H9 (cell line): ENCODE results near the gene GRIK4. TPM values are rescaled to one million over a fixed set of nuclear protein-coding genes. Genes with fewer than 3 reads are reported as not detected.

ENCODE experiments used
- DNase-seq: peaks from one replicate; pipeline ENCODE4 v3.0.0-alpha.2; 2017
- H2AFZ ChIP-seq: one replicate; pipeline ENCODE4 v1.6.1; 2013; ENCODE audit warnings: mild to moderate bottlenecking, low read length, control low read depth, moderate library complexity
- H2AK5ac ChIP-seq: 2 replicates; pipeline ENCODE4 v1.6.1; 2013; ENCODE audit warnings: low read length, control low read depth, mixed read lengths; ENCODE audit not compliant: insufficient read length
- H2BK120ac ChIP-seq: one replicate; pipeline ENCODE4 v1.6.1; 2013; ENCODE audit warnings: low read depth, mild to moderate bottlenecking, low read length, control low read depth, inconsistent platforms; ENCODE audit not compliant: poor library complexity, severe bottlenecking
- H2BK12ac ChIP-seq: 2 replicates; pipeline ENCODE4 v1.6.1; 2013; ENCODE audit warnings: low read length, control low read depth, mixed read lengths, low read depth; ENCODE audit not compliant: insufficient read length
- H2BK15ac ChIP-seq: 2 replicates; pipeline ENCODE4 v1.6.1; 2013; ENCODE audit warnings: low read depth, low read length, control low read depth
- H2BK20ac ChIP-seq: one replicate; pipeline ENCODE4 v1.6.1; 2013; ENCODE audit warnings: low read depth, mild to moderate bottlenecking, low read length, control low read depth, inconsistent platforms; ENCODE audit not compliant: poor library complexity, severe bottlenecking
- H2BK5ac ChIP-seq: 2 replicates; pipeline ENCODE4 v1.6.1; 2013; ENCODE audit warnings: low read length, control low read depth, mixed read lengths; ENCODE audit not compliant: insufficient read length
- H3K14ac ChIP-seq: 2 replicates; pipeline ENCODE4 v1.6.1; 2013; ENCODE audit warnings: low read length, control low read depth; ENCODE audit not compliant: insufficient read depth
- H3K18ac ChIP-seq: 2 replicates; pipeline ENCODE4 v1.6.1; 2013; ENCODE audit warnings: low read depth, mild to moderate bottlenecking, mixed read lengths, low read length, control low read depth; ENCODE audit not compliant: insufficient read length
- H3K23ac ChIP-seq: 2 replicates; pipeline ENCODE4 v1.6.1; 2013; ENCODE audit warnings: low read length, control low read depth, mixed read lengths, low read depth; ENCODE audit not compliant: insufficient read length
- H3K23me2 ChIP-seq: 2 replicates; pipeline ENCODE4 v1.6.1; 2013; ENCODE audit warnings: low read depth, mild to moderate bottlenecking, mixed read lengths, low read length, control low read depth; ENCODE audit not compliant: insufficient read length, poor library complexity, severe bottlenecking
- H3K27ac ChIP-seq: 2 replicates; pipeline ENCODE4 v1.5.1; 2013; ENCODE audit warnings: low read length, control low read depth, mixed read lengths, low read depth; ENCODE audit not compliant: insufficient read length
- H3K27me3 ChIP-seq: 2 replicates; pipeline ENCODE4 v1.6.1; 2013; ENCODE audit warnings: low read length, control low read depth, inconsistent platforms; ENCODE audit not compliant: insufficient read depth
- H3K4ac ChIP-seq: 2 replicates; pipeline ENCODE4 v1.6.1; 2013; ENCODE audit warnings: low read depth, mild to moderate bottlenecking, control low read depth, inconsistent platforms, low read length, moderate library complexity
- H3K4me1 ChIP-seq: 2 replicates; pipeline ENCODE4 v1.6.1; 2013; ENCODE audit warnings: low read length, control low read depth, inconsistent platforms; ENCODE audit not compliant: insufficient read depth
- H3K4me2 ChIP-seq: 2 replicates; pipeline ENCODE4 v1.6.1; 2013; ENCODE audit warnings: low read length, control low read depth, mixed read lengths; ENCODE audit not compliant: insufficient read length, insufficient read depth
- H3K56ac ChIP-seq: 2 replicates; pipeline ENCODE4 v1.6.1; 2013; ENCODE audit warnings: low read depth, mild to moderate bottlenecking, mixed read lengths, low read length, control low read depth; ENCODE audit not compliant: insufficient read length
- H3K79me1 ChIP-seq: 2 replicates; pipeline ENCODE4 v1.6.1; 2013; ENCODE audit warnings: low read depth, mild to moderate bottlenecking, moderate library complexity, low read length, control low read depth, inconsistent platforms; ENCODE audit not compliant: insufficient read depth, poor library complexity, severe bottlenecking
- H3K79me2 ChIP-seq: 2 replicates; pipeline ENCODE4 v1.6.1; 2013; ENCODE audit warnings: low read length, control low read depth, inconsistent platforms; ENCODE audit not compliant: insufficient read depth
- H3K9ac ChIP-seq: 2 replicates; pipeline ENCODE4 v1.6.1; 2013; ENCODE audit warnings: low read length, control low read depth, mixed read lengths; ENCODE audit not compliant: insufficient read length; ENCODE audit errors: extremely low read depth
- H3K9me3 ChIP-seq: one replicate; pipeline ENCODE4 v1.6.1; 2013; ENCODE audit warnings: low read depth, low read length, inconsistent platforms; ENCODE audit not compliant: control insufficient read depth
- H3T11ph ChIP-seq: one replicate; pipeline ENCODE4 v1.6.1; 2013; ENCODE audit warnings: mild to moderate bottlenecking, low read length, control low read depth, inconsistent platforms
- H4K20me1 ChIP-seq: one replicate; pipeline ENCODE4 v1.6.1; 2013; ENCODE audit not compliant: control insufficient read depth, insufficient read length, insufficient read depth
- H4K5ac ChIP-seq: 2 replicates; pipeline ENCODE4 v1.6.1; 2013; ENCODE audit warnings: low read depth, mild to moderate bottlenecking, mixed read lengths, low read length, control low read depth; ENCODE audit not compliant: insufficient read length
- H4K8ac ChIP-seq: replicated peaks from 2 replicates; pipeline ENCODE4 v1.6.1; 2013; ENCODE audit warnings: low read length, control low read depth, mixed read lengths, low read depth; ENCODE audit not compliant: insufficient read length
- H4K91ac ChIP-seq: 2 replicates; pipeline ENCODE4 v1.6.1; 2013; ENCODE audit warnings: low read depth, mild to moderate bottlenecking, moderate library complexity, mixed read lengths, low read length, control low read depth; ENCODE audit not compliant: insufficient read length
- H3K27ac Mint-ChIP-seq, 3 experiments: 2 replicates in 2 of 3; 3 replicates in 1 of 3; pipeline ENCODE4 v1.8.0; 2020 to 2021; ENCODE audit warnings: mixed read lengths in 3 of 3, mild to moderate bottlenecking in 1 of 3, moderate library complexity in 1 of 3
- H3K27me3 Mint-ChIP-seq: 2 replicates; pipeline ENCODE4 v1.8.0; 2021; ENCODE audit warnings: low read depth, mild to moderate bottlenecking, moderate library complexity, mixed read lengths
- H3K36me3 Mint-ChIP-seq, 3 experiments: 2 replicates in 2 of 3; 3 replicates in 1 of 3; pipeline ENCODE4 v1.8.0; 2020 to 2021; ENCODE audit warnings: low read depth in 3 of 3, mixed read lengths in 3 of 3; ENCODE audit not compliant: insufficient read depth in 1 of 3
- H3K4me1 Mint-ChIP-seq, 2 experiments: 2 replicates each; pipeline ENCODE4 v1.8.0; 2020; ENCODE audit warnings: mixed read lengths in 2 of 2
- H3K4me3 Mint-ChIP-seq, 2 experiments: 2 replicates in 1 of 2; 3 replicates in 1 of 2; pipeline ENCODE4 v1.8.0; 2020 to 2021; ENCODE audit warnings: mild to moderate bottlenecking in 2 of 2, mixed read lengths in 2 of 2, moderate library complexity in 1 of 2
- H3K9me3 Mint-ChIP-seq, 2 experiments: 2 replicates in 1 of 2; 3 replicates in 1 of 2; pipeline ENCODE4 v1.8.0; 2020; ENCODE audit warnings: mild to moderate bottlenecking in 2 of 2, mixed read lengths in 2 of 2, moderate library complexity in 1 of 2
- WGBS: extraction: QIAGEN DNeasy Blood & Tissue Kit; methylation state at CpG from one replicate; pipeline ENCODE4 v1.1.7; 2013; ENCODE audit warnings: missing lambda C conversion rate, low lambda C conversion rate, mixed read lengths; ENCODE audit not compliant: insufficient read length; ENCODE audit errors: extremely low coverage; 5-methylcytosine and 5-hydroxymethylcytosine counted together
- total RNA-seq: library from RNA; stranded (reverse); gene quantifications from 2 replicates; pipeline ENCODE4 v1.2.1, GENCODE V29; 2021
- TF ChIP-seq, protein P1 (sequence below): fragments of 200-600 bp; sonication (generic); conservative IDR thresholded peaks from 3 replicates; pipeline ENCODE4 v1.8.0; 2021; ENCODE audit warnings: antibody characterized with exemption, mild to moderate bottlenecking

The GRIK4 gene
- total RNA-seq, 1 experiment from 2014 or later, result 2.3 TPM

DNA sequence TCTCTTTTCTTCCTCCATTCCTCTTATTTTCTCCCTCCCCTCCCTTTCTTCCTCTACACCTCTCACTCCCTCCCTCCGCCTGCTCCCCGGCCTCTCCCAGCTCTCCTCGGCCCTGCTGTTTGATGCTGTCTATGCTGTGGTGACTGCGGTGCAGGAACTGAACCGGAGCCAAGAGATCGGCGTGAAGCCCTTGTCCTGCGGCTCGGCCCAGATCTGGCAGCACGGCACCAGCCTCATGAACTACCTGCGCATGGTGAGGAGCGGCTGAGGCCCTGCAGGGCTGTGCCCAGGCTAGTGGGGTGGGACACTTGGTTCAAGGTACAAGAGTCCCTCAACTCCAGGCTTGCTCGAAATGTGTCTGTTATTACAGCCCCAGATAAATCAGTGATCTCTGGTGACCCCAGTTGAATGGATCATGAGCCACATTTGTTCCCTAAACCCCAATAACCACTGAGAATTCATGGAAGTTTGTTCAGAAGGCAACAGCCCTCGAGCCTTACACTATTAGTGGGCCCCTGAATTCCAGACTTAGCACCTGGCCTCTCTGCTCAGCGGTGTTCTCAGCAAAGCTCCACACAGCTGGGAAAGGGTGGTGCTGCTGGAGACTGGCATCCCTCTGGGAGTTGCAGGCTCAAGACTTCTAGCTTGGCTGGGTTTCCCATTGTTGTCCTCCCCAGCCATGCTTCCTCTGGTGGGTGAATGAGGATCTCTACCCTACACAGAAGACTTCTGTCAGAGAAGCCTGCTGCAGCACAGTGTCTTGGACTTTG lies 362.6 kb downstream of the GRIK4 start:
- no peaks in the 10 kb centered on the region for H3K27me3 Mint-ChIP-seq
- Histone ChIP-seq H3K56ac (no peak overlapping the region), H3T11ph (no peak overlapping the region), H3K9ac (no peak overlapping the region), H3K4me1 (no peaks in the 10 kb centered on the region), H2AFZ (no peak overlapping the region), H3K4ac (no peak overlapping the region), H4K8ac (no peak overlapping the region), H3K27ac (no peak overlapping the region), H2BK5ac (no peak overlapping the region), H3K4me2 (no peak overlapping the region), H3K79me1 (no peaks in the 10 kb centered on the region), H4K91ac (no peak overlapping the region), H3K18ac (no peak overlapping the region), H3K23me2 (no peaks in the 10 kb centered on the region), H3K14ac (no peak overlapping the region), H3K79me2 (no peaks in the 10 kb centered on the region), H4K20me1 (no peaks in the 10 kb centered on the region), H2BK20ac (no peak overlapping the region), H2BK120ac (no peak overlapping the region), H2BK12ac (no peak overlapping the region), H4K5ac (no peak overlapping the region), H2AK5ac (no peak overlapping the region), H2BK15ac (no peak overlapping the region), H3K9me3 (no peaks in the 10 kb centered on the region), H3K27me3 (no peaks in the 10 kb centered on the region), H3K23ac (no peak overlapping the region)
- H3K9me3 Mint-ChIP-seq, result peaks cover 4% of the 10 kb centered on the region in 2 experiments; a peak in 4 of 5 replicates
- WGBS, result no CpG with 5 or more reads among the region's 15 CpGs
- H3K4me1 Mint-ChIP-seq, result peaks cover 8 to 10% of the 10 kb centered on the region in 2 experiments
- TF ChIP-seq, protein P1, sequence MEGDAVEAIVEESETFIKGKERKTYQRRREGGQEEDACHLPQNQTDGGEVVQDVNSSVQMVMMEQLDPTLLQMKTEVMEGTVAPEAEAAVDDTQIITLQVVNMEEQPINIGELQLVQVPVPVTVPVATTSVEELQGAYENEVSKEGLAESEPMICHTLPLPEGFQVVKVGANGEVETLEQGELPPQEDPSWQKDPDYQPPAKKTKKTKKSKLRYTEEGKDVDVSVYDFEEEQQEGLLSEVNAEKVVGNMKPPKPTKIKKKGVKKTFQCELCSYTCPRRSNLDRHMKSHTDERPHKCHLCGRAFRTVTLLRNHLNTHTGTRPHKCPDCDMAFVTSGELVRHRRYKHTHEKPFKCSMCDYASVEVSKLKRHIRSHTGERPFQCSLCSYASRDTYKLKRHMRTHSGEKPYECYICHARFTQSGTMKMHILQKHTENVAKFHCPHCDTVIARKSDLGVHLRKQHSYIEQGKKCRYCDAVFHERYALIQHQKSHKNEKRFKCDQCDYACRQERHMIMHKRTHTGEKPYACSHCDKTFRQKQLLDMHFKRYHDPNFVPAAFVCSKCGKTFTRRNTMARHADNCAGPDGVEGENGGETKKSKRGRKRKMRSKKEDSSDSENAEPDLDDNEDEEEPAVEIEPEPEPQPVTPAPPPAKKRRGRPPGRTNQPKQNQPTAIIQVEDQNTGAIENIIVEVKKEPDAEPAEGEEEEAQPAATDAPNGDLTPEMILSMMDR, result no peak
- no peak overlapping the region for H3K27ac Mint-ChIP-seq
- H3K36me3 Mint-ChIP-seq, result peaks cover 5 to 13% (median 9%) of the 10 kb centered on the region in 3 experiments
- no peak overlapping the region for H3K4me3 Mint-ChIP-seq
- no peak for DNase-seq
